Hepatocyte (in vitro differentiated cells): ENCODE measurements around the gene TMEM170B. TPM values are rescaled to one million over a fixed set of nuclear protein-coding genes. Genes with fewer than 3 reads are reported as not detected.

Experiments used
- DNase-seq: peaks from one replicate; pipeline ENCODE4 v3.0.0-alpha.2; 2016; ENCODE audit warnings: low spot score
- H2AFZ ChIP-seq: fragments of 200-600 bp; sonication (generic); 2 replicates; pipeline ENCODE4 v1.6.0; 2016; ENCODE audit warnings: antibody characterized with exemption, mild to moderate bottlenecking
- H3K27ac ChIP-seq: fragments of 200-600 bp; sonication (generic); 2 replicates; pipeline ENCODE4 v1.5.1; 2016; ENCODE audit warnings: mild to moderate bottlenecking
- H3K27me3 ChIP-seq: fragments of 200-600 bp; sonication (generic); 2 replicates; pipeline ENCODE4 v1.6.1; 2016
- H3K36me3 ChIP-seq: fragments of 200-600 bp; sonication (generic); replicated peaks from 2 replicates; pipeline ENCODE4 v1.5.1; 2016; ENCODE audit warnings: low read depth; ENCODE audit not compliant: insufficient read depth
- H3K4me1 ChIP-seq: fragments of 200-600 bp; sonication (generic); 2 replicates; pipeline ENCODE4 v1.5.1; 2016; ENCODE audit warnings: mild to moderate bottlenecking, moderate library complexity; ENCODE audit not compliant: insufficient read depth
- H3K4me2 ChIP-seq: fragments of 200-600 bp; sonication (generic); 2 replicates; pipeline ENCODE4 v1.6.0; 2016
- H3K4me3 ChIP-seq: fragments of 200-600 bp; sonication (generic); 2 replicates; pipeline ENCODE4 v1.5.1; 2016; ENCODE audit warnings: mild to moderate bottlenecking
- H3K79me2 ChIP-seq: fragments of 200-600 bp; sonication (generic); 2 replicates; pipeline ENCODE4 v1.6.0; 2017; ENCODE audit warnings: mild to moderate bottlenecking
- H3K9me2 ChIP-seq: fragments of 200-600 bp; sonication (generic); replicated peaks from 2 replicates; pipeline ENCODE4 v1.6.0; 2017; ENCODE audit warnings: mild to moderate bottlenecking; ENCODE audit not compliant: insufficient read depth
- H3K9me3 ChIP-seq: fragments of 200-600 bp; sonication (generic); 2 replicates; pipeline ENCODE4 v1.5.1; 2016; ENCODE audit warnings: low read depth, mild to moderate bottlenecking
- H4K20me1 ChIP-seq: fragments of 200-600 bp; sonication (generic); 2 replicates; pipeline ENCODE4 v1.6.0; 2016; ENCODE audit warnings: mild to moderate bottlenecking; ENCODE audit not compliant: insufficient read depth, poor library complexity, severe bottlenecking
- EZH2 ChIP-seq: fragments of 200-600 bp; sonication (generic); IDR thresholded peaks from 2 replicates; pipeline ENCODE4 v1.6.1; 2016; ENCODE audit warnings: antibody characterized with exemption, mild to moderate bottlenecking, borderline replicate concordance
- EZH2phosphoT487 ChIP-seq: fragments of 200-600 bp; sonication (generic); IDR thresholded peaks from one replicate; pipeline ENCODE4 v1.6.1; 2018; ENCODE audit warnings: antibody characterized with exemption, mild to moderate bottlenecking, low read depth, moderate library complexity; ENCODE audit not compliant: unreplicated experiment, severe bottlenecking
- WGBS: methylation state at CpG from one replicate; pipeline ENCODE4 v1.1.6; 2016; ENCODE audit warnings: low lambda C conversion rate; ENCODE audit errors: missing lambda C conversion rate; 5-methylcytosine and 5-hydroxymethylcytosine counted together
- polyA plus RNA-seq: library from polyadenylated mRNA; unstranded; fragments of >200 nt; fragmentation: Nextera tagmentation; extraction: Ambion mirVana; gene quantifications from 2 replicates; pipeline ENCODE4 v1.2.1, GENCODE V29; 2016
- total RNA-seq: library from RNA; depleted of rRNA; stranded (reverse); fragments of >200 nt; gene quantifications from 2 replicates; pipeline ENCODE4 v1.2.3, GENCODE V29; 2014
- TF ChIP-seq, protein P1 (sequence below): fragments of 200-600 bp; sonication (generic); IDR thresholded peaks from 2 replicates; pipeline ENCODE4 v1.5.1; 2016; ENCODE audit warnings: antibody characterized with exemption, mild to moderate bottlenecking; ENCODE audit not compliant: poor library complexity

Gene TMEM170B
- total and polyA plus RNA-seq, 2 experiments from 2014 or later, result 0.82 to 6.5 TPM

DNA sequence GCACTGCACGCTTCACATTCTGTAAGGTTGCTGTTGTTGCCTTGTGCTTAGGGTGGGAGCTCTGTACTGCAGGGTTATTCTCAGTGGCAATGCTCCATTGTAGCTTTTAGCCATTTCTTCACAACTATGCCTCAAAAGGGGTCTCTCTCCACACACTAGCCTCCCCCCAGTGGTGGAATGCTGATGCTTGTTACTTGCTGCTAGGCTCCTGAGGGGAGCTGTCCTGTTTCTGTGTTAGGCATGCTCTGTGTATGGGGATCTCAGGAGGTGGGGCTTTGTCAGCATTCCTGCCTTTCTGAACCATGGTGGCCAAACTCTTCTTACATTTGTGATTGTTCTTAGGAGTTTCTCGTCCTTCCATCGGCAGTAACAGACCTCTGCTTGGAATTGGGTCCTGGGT lies 18.8 kb downstream of the TMEM170B start:
- WGBS, result 95% methylated on average over 3 of the region's 3 CpGs

DNA sequence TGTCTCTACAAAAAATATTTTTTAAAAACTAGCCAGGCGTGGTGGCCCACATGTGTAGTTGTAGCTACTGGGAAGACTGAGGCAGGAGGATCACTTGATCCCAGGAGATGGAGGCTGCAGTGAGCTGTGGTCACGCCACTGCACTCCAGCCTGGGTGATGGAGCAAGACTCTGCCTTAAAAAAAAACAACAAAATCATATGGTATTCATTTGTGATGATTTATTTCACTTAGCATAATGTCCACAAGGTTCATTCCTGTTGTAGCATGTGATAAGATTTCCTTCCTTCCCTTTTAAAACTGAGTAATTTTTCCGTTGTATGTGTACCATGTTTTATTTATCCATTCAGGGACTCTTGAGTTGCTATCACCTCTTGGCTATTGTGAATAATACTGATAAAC lies 26.2 kb downstream of the TMEM170B start:
- no peak for DNase-seq
- WGBS, result 86% methylated on average over 3 of the region's 3 CpGs
- Histone ChIP-seq H3K79me2 (peaks cover 3% of the 10 kb centered on the region), H3K27me3 (no peaks in the 10 kb centered on the region), H3K27ac (no peak overlapping the region), H3K4me3 (no peak overlapping the region), H3K4me2 (no peak overlapping the region), H3K9me2 (no peaks in the 10 kb centered on the region), H2AFZ (no peak overlapping the region), H3K36me3 (no peaks in the 10 kb centered on the region), H4K20me1 (no peaks in the 10 kb centered on the region), H3K4me1 (peaks cover 4% of the 10 kb centered on the region), H3K9me3 (no peaks in the 10 kb centered on the region)
- TF ChIP-seq, protein P1, sequence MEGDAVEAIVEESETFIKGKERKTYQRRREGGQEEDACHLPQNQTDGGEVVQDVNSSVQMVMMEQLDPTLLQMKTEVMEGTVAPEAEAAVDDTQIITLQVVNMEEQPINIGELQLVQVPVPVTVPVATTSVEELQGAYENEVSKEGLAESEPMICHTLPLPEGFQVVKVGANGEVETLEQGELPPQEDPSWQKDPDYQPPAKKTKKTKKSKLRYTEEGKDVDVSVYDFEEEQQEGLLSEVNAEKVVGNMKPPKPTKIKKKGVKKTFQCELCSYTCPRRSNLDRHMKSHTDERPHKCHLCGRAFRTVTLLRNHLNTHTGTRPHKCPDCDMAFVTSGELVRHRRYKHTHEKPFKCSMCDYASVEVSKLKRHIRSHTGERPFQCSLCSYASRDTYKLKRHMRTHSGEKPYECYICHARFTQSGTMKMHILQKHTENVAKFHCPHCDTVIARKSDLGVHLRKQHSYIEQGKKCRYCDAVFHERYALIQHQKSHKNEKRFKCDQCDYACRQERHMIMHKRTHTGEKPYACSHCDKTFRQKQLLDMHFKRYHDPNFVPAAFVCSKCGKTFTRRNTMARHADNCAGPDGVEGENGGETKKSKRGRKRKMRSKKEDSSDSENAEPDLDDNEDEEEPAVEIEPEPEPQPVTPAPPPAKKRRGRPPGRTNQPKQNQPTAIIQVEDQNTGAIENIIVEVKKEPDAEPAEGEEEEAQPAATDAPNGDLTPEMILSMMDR, result no peak
- TF ChIP-seq EZH2 (no peak), EZH2phosphoT487 (no peak)

More for the DNA sequence above, 18.8 kb downstream of the TMEM170B start:
- peaks cover 4% of the 10 kb centered on the region for H3K79me2 ChIP-seq
- no peaks in the 10 kb centered on the region for H3K27me3 ChIP-seq
- TF ChIP-seq, protein P1, result no peak
- TF ChIP-seq EZH2 (no peak), EZH2phosphoT487 (no peak)
- H3K9me2 ChIP-seq, result no peaks in the 10 kb centered on the region
- H3K4me2 ChIP-seq, result no peak overlapping the region
- no peaks in the 10 kb centered on the region for H4K20me1 ChIP-seq
- no peak overlapping the region for H3K4me3 ChIP-seq
- H2AFZ ChIP-seq, result no peak overlapping the region
- no peak overlapping the region for H3K27ac ChIP-seq
- no peaks in the 10 kb centered on the region for H3K36me3 ChIP-seq
- H3K9me3 ChIP-seq, result no peaks in the 10 kb centered on the region
- DNase-seq, result no peak
- H3K4me1 ChIP-seq, result no peaks in the 10 kb centered on the region

DNA sequence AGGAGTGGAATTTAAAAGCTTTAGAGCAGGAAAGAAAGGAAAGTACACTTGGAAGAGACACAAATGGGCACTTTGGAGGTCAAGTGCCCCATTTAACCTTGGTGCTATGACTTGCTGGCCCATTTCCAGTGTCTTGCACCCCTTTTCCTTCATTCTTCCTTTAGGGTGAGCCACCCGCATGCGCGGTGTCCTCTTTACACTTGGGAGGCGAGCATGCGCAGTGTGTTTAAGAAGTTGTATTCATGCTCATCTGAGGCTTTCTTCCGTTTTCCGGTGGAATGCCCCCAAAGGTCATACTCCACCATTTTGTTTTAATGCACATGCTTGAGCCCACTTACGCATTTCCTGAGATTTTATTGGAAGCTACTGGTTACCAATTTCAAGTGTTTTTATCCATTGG lies 29.1 kb downstream of the TMEM170B start:
- DNase-seq, result no peak
- Histone ChIP-seq H3K79me2 (peaks cover 3% of the 10 kb centered on the region), H2AFZ (no peak overlapping the region), H3K36me3 (no peaks in the 10 kb centered on the region), H3K27me3 (no peaks in the 10 kb centered on the region), H3K4me2 (no peak overlapping the region), H3K9me3 (no peaks in the 10 kb centered on the region), H3K27ac (no peak overlapping the region), H3K4me3 (no peak overlapping the region), H4K20me1 (no peaks in the 10 kb centered on the region), H3K9me2 (no peaks in the 10 kb centered on the region), H3K4me1 (peaks cover 4% of the 10 kb centered on the region)
- 100% methylated on average over 8 of the region's 8 CpGs for WGBS
- TF ChIP-seq EZH2, result no peak
- TF ChIP-seq, protein P1, result no peak
- no peak for TF ChIP-seq EZH2phosphoT487

GRCh38 chr6:11571073-11571472 lies 33.5 kb downstream of the TMEM170B start:
- H3K4me1 ChIP-seq, result peaks cover 1% of the 10 kb centered on the region
- H3K27ac ChIP-seq, result no peak overlapping the region
- no peaks in the 10 kb centered on the region for H3K27me3 ChIP-seq
- H3K79me2 ChIP-seq, result no peaks in the 10 kb centered on the region
- no peak overlapping the region for H2AFZ ChIP-seq
- H3K36me3 ChIP-seq, result no peaks in the 10 kb centered on the region
- no peaks in the 10 kb centered on the region for H4K20me1 ChIP-seq
- no peak for DNase-seq
- no peak overlapping the region for H3K4me3 ChIP-seq
- H3K9me3 ChIP-seq, result no peaks in the 10 kb centered on the region
- TF ChIP-seq EZH2phosphoT487 (no peak), EZH2 (no peak)
- TF ChIP-seq, protein P1, result no peak
- WGBS, result 81% methylated on average over 2 of the region's 2 CpGs
- H3K9me2 ChIP-seq, result no peaks in the 10 kb centered on the region
- H3K4me2 ChIP-seq, result no peak overlapping the region
